Measurements from ENCODE around the gene ABCC6.
A peak's percentile ranks its signal among the peaks of the same experiment; 100 is the strongest.
"Not testable (repeated sequence)": the region's sequence is repeated elsewhere in the genome, so short reads cannot be mapped to it uniquely, and the experiment has no call there.

The ABCC6 gene

GRCh38 chr16:16163109-16163508 is 60.2 kb downstream of the ABCC6 start:
- no peak overlapping the region for H3K4me2 ChIP-seq (ENCODE audit: insufficient read depth, low read length)
- H3K4me3 ChIP-seq (ENCODE audit: low read depth in 1 of 2, low read length in 2 of 2): no peak overlapping the region
- no peaks in the 10 kb centered on the region for H3K36me3 ChIP-seq (ENCODE audit: insufficient read depth, low read length)
- no peak overlapping the region for H3K9ac ChIP-seq (ENCODE audit: low read depth, low read length)
- H3K4me1 ChIP-seq (ENCODE audit: insufficient read depth, low read length): peaks cover 19% of the 10 kb centered on the region; the same call in 1 of the 2 replicates
- H3K27ac ChIP-seq (ENCODE audit: low read length): peak overlapping the region; percentile 28; the same call in 1 of the 2 replicates
- DNase-seq (no peak), ATAC-seq (ENCODE audit: insufficient read depth, low read depth) (no peak)
- H4K20me1 ChIP-seq (ENCODE audit: insufficient read depth, low read length): no peaks in the 10 kb centered on the region
- no peaks in the 10 kb centered on the region for H3K79me2 ChIP-seq (ENCODE audit: insufficient read depth, low read length)
- no peaks in the 10 kb centered on the region for H3K27me3 ChIP-seq (ENCODE audit: insufficient read depth, low read length, poor library complexity)
- no peak overlapping the region for H2AFZ ChIP-seq (ENCODE audit: low read depth, low read length)
- no peak for TF ChIP-seq CTCF (IDR thresholded peaks at IDR 0.05; ENCODE audit: borderline replicate concordance, extremely low read depth, low read length, poor library complexity, severe bottlenecking)
- TF ChIP-seq EZH2 (IDR thresholded peaks at IDR 0.05; ENCODE audit: borderline replicate concordance, low read depth, low read length, severe bottlenecking): no peak
- peaks cover 21% of the 10 kb centered on the region for H3K9me3 ChIP-seq (ENCODE audit: insufficient read depth, low read length, severe bottlenecking)

- Histone ChIP-seq H3K79me2 (ENCODE audit: insufficient read depth, low read length) (no peaks in the 10 kb centered on the region), H3K36me3 (ENCODE audit: insufficient read depth, low read length) (no peaks in the 10 kb centered on the region), H3K4me3 (ENCODE audit: low read depth in 1 of 2, low read length in 2 of 2) (no peak overlapping the region), H3K9me3 (ENCODE audit: insufficient read depth, low read length, severe bottlenecking) (peaks cover 23% of the 10 kb centered on the region), H3K4me2 (ENCODE audit: insufficient read depth, low read length) (no peak overlapping the region), H2AFZ (ENCODE audit: low read depth, low read length) (no peak overlapping the region), H3K4me1 (ENCODE audit: insufficient read depth, low read length) (peaks cover 19% of the 10 kb centered on the region; the same call in 1 of the 2 replicates), H3K27me3 (ENCODE audit: insufficient read depth, low read length, poor library complexity) (no peaks in the 10 kb centered on the region), H3K27ac (ENCODE audit: low read length) (peak overlapping the region; percentile 28; the same call in 1 of the 2 replicates), H3K9ac (ENCODE audit: low read depth, low read length) (no peak overlapping the region), H4K20me1 (ENCODE audit: insufficient read depth, low read length) (no peaks in the 10 kb centered on the region)
- DNase-seq (no peak), ATAC-seq (ENCODE audit: insufficient read depth, low read depth) (no peak)
- TF ChIP-seq CTCF (IDR thresholded peaks at IDR 0.05; ENCODE audit: borderline replicate concordance, extremely low read depth, low read length, poor library complexity, severe bottlenecking) (no peak), EZH2 (IDR thresholded peaks at IDR 0.05; ENCODE audit: borderline replicate concordance, low read depth, low read length, severe bottlenecking) (no peak)
These were observed 60.7 kb downstream of the ABCC6 start for GRCh38 chr16:16162591-16162990.

- not testable (repeated sequence) for DNase-seq; H3K4me3 ChIP-seq (ENCODE audit: low read depth in 1 of 2, low read length in 2 of 2); H3K79me2 ChIP-seq (ENCODE audit: insufficient read depth, low read length); H2AFZ ChIP-seq (ENCODE audit: low read depth, low read length); H3K4me2 ChIP-seq (ENCODE audit: insufficient read depth, low read length); H4K20me1 ChIP-seq (ENCODE audit: insufficient read depth, low read length); H3K27me3 ChIP-seq (ENCODE audit: insufficient read depth, low read length, poor library complexity); H3K36me3 ChIP-seq (ENCODE audit: insufficient read depth, low read length); H3K9ac ChIP-seq (ENCODE audit: low read depth, low read length); ATAC-seq (ENCODE audit: insufficient read depth, low read depth); H3K27ac ChIP-seq (ENCODE audit: low read length)
- Histone ChIP-seq H3K4me1 (ENCODE audit: insufficient read depth, low read length) (peaks cover 19% of the 10 kb centered on the region; the same call in 1 of the 2 replicates), H3K9me3 (ENCODE audit: insufficient read depth, low read length, severe bottlenecking) (peaks cover 26% of the 10 kb centered on the region)
These were observed 61.5 kb downstream of the ABCC6 start for GRCh38 chr16:16161840-16162239.

- H3K4me3 ChIP-seq (ENCODE audit: low read depth in 1 of 2, low read length in 2 of 2): no peak overlapping the region
- ATAC-seq (ENCODE audit: insufficient read depth, low read depth): no peak
- H3K4me2 ChIP-seq (ENCODE audit: insufficient read depth, low read length): no peak overlapping the region
- H2AFZ ChIP-seq (ENCODE audit: low read depth, low read length): no peak overlapping the region
- H4K20me1 ChIP-seq (ENCODE audit: insufficient read depth, low read length): no peaks in the 10 kb centered on the region
- H3K4me1 ChIP-seq (ENCODE audit: insufficient read depth, low read length): peaks cover 19% of the 10 kb centered on the region; the same call in 1 of the 2 replicates
- no peaks in the 10 kb centered on the region for H3K36me3 ChIP-seq (ENCODE audit: insufficient read depth, low read length)
- no peak overlapping the region for H3K27ac ChIP-seq (ENCODE audit: low read length)
- H3K79me2 ChIP-seq (ENCODE audit: insufficient read depth, low read length): no peaks in the 10 kb centered on the region
- TF ChIP-seq EZH2 (IDR thresholded peaks at IDR 0.05; ENCODE audit: borderline replicate concordance, low read depth, low read length, severe bottlenecking) (no peak), CTCF (IDR thresholded peaks at IDR 0.05; ENCODE audit: borderline replicate concordance, extremely low read depth, low read length, poor library complexity, severe bottlenecking) (no peak)
- H3K9me3 ChIP-seq (ENCODE audit: insufficient read depth, low read length, severe bottlenecking): peaks cover 26% of the 10 kb centered on the region
- H3K9ac ChIP-seq (ENCODE audit: low read depth, low read length): no peak overlapping the region
- H3K27me3 ChIP-seq (ENCODE audit: insufficient read depth, low read length, poor library complexity): no peaks in the 10 kb centered on the region
- DNase-seq: no peak
These were observed 62.0 kb downstream of the ABCC6 start for GRCh38 chr16:16161319-16161718.
